ENCODE results near the gene BAHCC1.

BAHCC1 gene

DNA sequence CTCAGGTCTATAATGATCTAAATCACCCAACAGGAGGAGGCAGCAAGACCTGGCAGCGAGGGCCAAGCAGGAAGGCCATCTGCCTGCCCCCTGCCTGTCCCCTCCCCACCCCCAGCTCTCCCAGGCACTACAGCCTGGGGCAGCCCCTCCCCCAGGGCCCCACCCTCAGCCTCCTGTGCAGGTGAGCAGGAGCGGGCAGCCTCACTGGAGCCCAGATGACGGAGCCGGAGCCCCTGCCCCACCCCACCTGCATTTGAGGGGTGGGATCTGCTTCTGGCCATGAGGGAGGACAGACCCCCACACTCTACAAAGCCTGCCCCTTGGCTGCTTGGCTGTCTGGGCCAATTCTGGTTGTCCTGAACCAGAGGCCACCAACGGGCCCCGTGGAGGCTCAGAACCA is 12.4 kb upstream of the BAHCC1 start:
- H3K27me3 ChIP-seq (ENCODE audit: control insufficient read depth, insufficient read depth, low read length) = peaks cover 49% of the 10 kb centered on the region
- no peaks in the 10 kb centered on the region for H3K4me1 ChIP-seq (ENCODE audit: control insufficient read depth, low read depth, low read length)
- H3K27ac ChIP-seq (ENCODE audit: low read length) = no peak overlapping the region
- no peak overlapping the region for H3K9ac ChIP-seq (ENCODE audit: low read length)
- no peak overlapping the region for H3K4me3 ChIP-seq (ENCODE audit: low read length)
- H3K9me3 ChIP-seq (ENCODE audit: control insufficient read depth, low read depth, low read length) = no peaks in the 10 kb centered on the region
- no peaks in the 10 kb centered on the region for H3K36me3 ChIP-seq (ENCODE audit: control insufficient read depth, low read depth, low read length)

DNA sequence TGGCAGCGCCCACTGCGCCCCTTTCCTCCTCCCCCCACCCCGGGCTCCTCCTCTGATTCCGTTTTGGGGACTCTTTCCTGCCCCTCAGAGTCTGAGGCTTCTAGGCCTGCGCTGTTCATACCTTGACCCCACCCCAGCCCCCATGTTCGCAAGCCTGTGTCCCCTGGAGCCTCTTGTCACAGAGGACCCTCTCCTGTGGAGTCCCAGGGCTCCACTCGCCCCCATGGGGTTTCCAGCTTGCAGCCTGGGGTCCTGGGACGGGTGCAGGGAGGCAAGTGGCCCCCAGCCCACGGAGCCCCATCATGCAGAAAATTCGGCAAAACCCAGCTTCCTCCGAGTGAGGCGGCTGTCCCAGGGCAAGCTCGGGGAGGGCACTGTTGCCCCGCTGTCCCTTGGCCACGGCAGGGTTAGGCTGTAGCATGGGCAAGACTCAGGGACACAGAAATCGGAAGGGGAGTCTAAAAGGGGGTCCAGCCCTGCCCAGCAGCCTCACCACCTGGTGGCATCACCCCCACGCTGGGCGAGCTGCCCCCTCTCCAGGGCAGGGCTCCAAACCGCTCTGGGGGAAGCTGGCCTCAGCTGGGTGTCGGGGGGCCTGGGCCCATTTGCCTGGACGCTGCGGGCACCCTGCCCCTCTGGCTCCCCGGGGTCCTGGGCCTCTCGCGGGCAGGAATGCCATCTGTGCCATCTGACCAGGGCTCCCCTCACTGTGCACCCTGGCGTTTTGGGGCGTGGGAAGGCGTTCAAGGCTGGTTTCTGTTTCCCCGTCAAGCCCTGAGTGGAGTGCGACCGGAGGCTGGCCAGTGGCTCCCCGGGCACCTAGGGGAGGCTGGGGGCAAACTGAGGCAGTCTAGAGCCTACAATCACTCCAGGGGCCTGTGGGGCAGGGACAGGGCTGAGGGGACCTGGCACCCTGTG is 11.5 kb upstream of the BAHCC1 start:
- H3K27ac ChIP-seq (ENCODE audit: low read length) = no peak overlapping the region
- H3K9me3 ChIP-seq (ENCODE audit: control insufficient read depth, low read depth, low read length) = no peaks in the 10 kb centered on the region
- H3K9ac ChIP-seq (ENCODE audit: low read length) = no peak overlapping the region
- H3K4me3 ChIP-seq (ENCODE audit: low read length) = no peak overlapping the region
- peaks cover 58% of the 10 kb centered on the region for H3K27me3 ChIP-seq (ENCODE audit: control insufficient read depth, insufficient read depth, low read length)
- H3K4me1 ChIP-seq (ENCODE audit: control insufficient read depth, low read depth, low read length) = no peaks in the 10 kb centered on the region
- H3K36me3 ChIP-seq (ENCODE audit: control insufficient read depth, low read depth, low read length) = no peaks in the 10 kb centered on the region

DNA sequence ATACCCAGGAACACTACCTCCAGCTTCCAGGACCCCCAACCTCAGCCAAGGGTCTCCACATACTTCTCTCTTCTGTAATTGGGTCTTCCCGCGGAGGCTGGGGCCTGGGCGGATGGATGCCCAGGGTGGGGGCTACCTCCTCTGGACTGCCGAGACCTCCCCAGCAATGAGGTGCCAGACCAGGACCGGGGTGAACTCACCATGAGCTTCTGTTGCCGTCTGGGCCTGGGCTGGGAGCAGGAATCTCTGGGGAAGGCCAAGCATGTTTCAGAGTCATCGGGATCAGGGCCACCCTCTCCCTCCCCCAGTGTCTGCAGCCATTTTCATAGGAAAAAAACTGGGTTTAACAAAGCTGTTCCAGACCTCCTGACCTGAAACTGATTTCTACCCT is 10.3 kb upstream of the BAHCC1 start:
- H3K27ac ChIP-seq (ENCODE audit: low read length) = no peak overlapping the region
- no peaks in the 10 kb centered on the region for H3K9me3 ChIP-seq (ENCODE audit: control insufficient read depth, low read depth, low read length)
- no peak overlapping the region for H3K9ac ChIP-seq (ENCODE audit: low read length)
- peaks cover 7% of the 10 kb centered on the region for H3K4me1 ChIP-seq (ENCODE audit: control insufficient read depth, low read depth, low read length)
- H3K4me3 ChIP-seq (ENCODE audit: low read length) = no peak overlapping the region
- H3K27me3 ChIP-seq (ENCODE audit: control insufficient read depth, insufficient read depth, low read length) = peaks cover 69% of the 10 kb centered on the region
- H3K36me3 ChIP-seq (ENCODE audit: control insufficient read depth, low read depth, low read length) = no peaks in the 10 kb centered on the region

DNA sequence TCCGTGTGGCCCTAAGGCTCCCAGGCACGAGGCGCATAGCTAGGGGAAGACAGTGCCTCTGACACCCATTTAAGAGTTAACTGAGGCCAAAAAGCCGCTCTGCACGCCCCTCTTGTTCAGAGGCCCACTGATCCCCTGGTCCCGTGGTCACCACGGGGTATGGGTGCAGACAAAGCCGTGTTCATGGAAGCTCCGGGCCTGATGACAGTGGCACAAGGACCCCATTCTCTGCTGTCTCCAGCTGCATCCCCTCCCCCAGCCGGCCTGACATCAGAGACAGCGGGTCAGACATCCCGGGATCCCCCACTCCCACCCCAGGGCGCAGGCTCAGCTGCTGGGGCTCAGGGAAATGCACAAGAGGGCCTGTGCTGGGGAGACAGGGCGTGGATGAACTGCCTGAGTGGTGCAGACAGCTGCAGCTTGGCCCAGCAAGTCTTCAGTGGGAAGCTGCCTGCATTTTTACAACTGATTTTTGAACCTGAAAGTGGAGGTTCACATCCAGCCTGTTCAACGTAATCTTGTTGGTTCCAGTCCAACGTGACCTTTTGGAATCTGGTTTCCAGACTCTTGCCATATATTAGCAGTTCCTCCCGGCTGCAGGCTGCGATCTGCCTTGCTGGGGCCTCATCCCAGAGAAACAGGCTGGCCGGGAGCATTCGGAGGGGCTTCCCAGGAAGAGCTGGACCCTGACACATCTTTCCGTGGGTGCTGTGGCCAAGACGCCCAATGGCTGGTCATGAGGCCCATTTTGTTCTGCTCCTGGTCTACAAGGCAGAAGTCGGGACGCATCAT is 9.7 kb upstream of the BAHCC1 start:
- H3K9me3 ChIP-seq (ENCODE audit: control insufficient read depth, low read depth, low read length) = no peaks in the 10 kb centered on the region
- no peaks in the 10 kb centered on the region for H3K36me3 ChIP-seq (ENCODE audit: control insufficient read depth, low read depth, low read length)
- no peak overlapping the region for H3K9ac ChIP-seq (ENCODE audit: low read length)
- H3K27ac ChIP-seq (ENCODE audit: low read length) = no peak overlapping the region
- peaks cover 7% of the 10 kb centered on the region for H3K4me1 ChIP-seq (ENCODE audit: control insufficient read depth, low read depth, low read length)
- no peak overlapping the region for H3K4me3 ChIP-seq (ENCODE audit: low read length)
- H3K27me3 ChIP-seq (ENCODE audit: control insufficient read depth, insufficient read depth, low read length) = peaks cover 75% of the 10 kb centered on the region

DNA sequence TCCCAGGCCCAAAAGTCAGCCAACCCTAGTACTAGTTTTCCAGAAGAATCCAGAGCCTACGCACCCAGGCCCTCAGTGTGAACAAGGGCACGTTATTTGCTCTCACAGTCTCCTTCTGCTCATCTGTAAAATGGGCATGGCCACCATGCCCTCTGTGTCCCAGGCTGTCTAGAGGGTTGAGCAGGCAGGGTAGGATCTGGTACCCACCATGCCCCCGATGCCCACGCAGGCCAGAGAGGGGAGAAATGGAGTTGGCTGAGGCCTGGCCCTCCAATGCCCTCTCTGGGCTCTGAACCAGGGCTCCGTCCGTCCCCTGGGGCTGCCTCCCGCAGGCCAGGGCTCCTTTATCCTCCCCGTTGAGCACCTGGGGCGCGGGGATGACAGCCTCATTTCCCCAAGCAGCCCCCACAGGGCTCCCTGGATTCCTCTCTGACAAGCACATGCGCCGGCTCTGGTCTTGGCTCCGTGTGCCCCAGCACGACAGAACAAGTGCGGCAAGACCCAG is 9.1 kb upstream of the BAHCC1 start:
- Histone ChIP-seq H3K36me3 (ENCODE audit: control insufficient read depth, low read depth, low read length) (no peaks in the 10 kb centered on the region), H3K9ac (ENCODE audit: low read length) (no peak overlapping the region), H3K4me3 (ENCODE audit: low read length) (no peak overlapping the region), H3K27ac (ENCODE audit: low read length) (no peak overlapping the region), H3K27me3 (ENCODE audit: control insufficient read depth, insufficient read depth, low read length) (peaks cover 82% of the 10 kb centered on the region), H3K9me3 (ENCODE audit: control insufficient read depth, low read depth, low read length) (no peaks in the 10 kb centered on the region), H3K4me1 (ENCODE audit: control insufficient read depth, low read depth, low read length) (peaks cover 7% of the 10 kb centered on the region)

DNA sequence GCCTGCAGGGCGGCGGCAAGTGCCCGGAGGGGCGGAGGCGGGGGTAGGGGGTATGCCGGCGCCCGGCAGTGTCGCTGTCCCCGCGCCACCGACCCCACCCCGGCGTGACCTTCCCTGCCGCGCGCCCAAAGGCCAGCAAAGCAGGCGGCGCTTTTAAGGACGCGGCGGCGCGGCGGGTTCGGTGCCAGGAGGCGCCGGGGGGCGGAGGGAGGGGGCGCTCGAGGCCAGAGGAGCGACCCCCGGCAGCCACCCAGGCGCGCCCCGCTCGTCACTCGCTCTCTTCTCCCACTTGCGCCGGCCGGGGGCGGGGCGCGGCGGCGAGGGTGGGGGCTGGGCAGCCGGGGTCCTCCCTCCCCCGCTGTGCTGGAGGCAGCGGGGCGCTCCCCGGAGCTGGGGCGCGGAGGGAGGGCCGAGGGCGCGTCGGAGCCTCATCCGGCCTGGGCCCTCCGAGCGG is 8.6 kb upstream of the BAHCC1 start:
- no peaks in the 10 kb centered on the region for H3K36me3 ChIP-seq (ENCODE audit: control insufficient read depth, low read depth, low read length)
- H3K4me1 ChIP-seq (ENCODE audit: control insufficient read depth, low read depth, low read length) = peaks cover 7% of the 10 kb centered on the region
- H3K4me3 ChIP-seq (ENCODE audit: low read length) = peak overlapping the region; percentile 37
- H3K27ac ChIP-seq (ENCODE audit: low read length) = no peak overlapping the region
- H3K9me3 ChIP-seq (ENCODE audit: control insufficient read depth, low read depth, low read length) = no peaks in the 10 kb centered on the region
- no peak overlapping the region for H3K9ac ChIP-seq (ENCODE audit: low read length)
- H3K27me3 ChIP-seq (ENCODE audit: control insufficient read depth, insufficient read depth, low read length) = peaks cover 87% of the 10 kb centered on the region

DNA sequence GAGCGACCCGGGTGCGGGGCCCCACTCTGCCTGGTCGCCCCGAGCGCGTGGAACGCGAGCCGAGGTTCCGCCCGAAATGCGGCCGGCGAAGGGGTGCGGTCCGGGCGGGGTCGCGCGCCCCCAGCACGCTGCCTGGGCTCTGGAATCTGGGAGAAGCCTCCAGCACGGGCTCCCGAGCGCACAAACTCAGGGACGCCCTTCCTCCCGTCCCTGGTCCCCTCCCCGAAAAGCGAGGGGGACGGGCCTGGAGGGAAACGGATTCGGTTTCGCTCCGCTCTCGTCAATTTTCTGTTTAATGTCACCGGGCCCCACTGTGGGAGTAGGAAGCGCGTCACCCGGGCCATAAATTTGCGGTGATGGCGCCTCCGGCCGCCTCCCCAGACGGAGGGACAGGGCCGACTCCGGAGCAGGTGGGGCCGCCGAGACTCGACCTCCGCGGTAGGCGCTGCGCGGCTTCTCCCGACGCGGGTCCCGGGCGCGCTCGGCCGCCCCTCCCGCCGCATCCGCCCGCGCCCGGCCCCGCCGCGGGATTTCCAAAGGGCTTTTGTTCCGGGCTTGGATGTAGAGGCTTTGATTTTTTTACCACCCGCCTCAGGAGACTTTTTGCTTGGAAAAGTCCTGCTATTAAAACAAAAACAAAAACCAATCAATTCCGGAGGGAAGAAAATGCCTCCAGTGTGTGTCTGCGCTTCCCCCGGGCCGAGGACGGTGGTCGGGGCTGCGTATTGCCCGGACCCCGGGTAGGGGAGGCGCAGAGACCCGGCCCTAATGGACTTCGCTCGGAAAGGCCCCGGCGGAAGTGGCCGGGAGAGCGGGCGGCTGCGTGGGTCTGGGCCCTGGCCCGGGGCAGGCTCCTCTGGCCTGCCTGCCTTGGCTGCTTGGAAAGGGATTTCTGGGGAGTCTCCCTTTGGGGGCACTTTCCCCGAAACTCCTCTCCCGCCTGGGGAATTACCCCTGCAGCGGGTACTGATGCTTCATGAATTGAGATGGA is 7.9 kb upstream of the BAHCC1 start:
- Histone ChIP-seq H3K9ac (ENCODE audit: low read length) (peak overlapping the region; percentile 4), H3K9me3 (ENCODE audit: control insufficient read depth, low read depth, low read length) (no peaks in the 10 kb centered on the region), H3K27me3 (ENCODE audit: control insufficient read depth, insufficient read depth, low read length) (peaks cover 94% of the 10 kb centered on the region), H3K4me3 (ENCODE audit: low read length) (peak overlapping the region; percentile 37), H3K36me3 (ENCODE audit: control insufficient read depth, low read depth, low read length) (no peaks in the 10 kb centered on the region), H3K4me1 (ENCODE audit: control insufficient read depth, low read depth, low read length) (peaks cover 10% of the 10 kb centered on the region), H3K27ac (ENCODE audit: low read length) (no peak overlapping the region)

DNA sequence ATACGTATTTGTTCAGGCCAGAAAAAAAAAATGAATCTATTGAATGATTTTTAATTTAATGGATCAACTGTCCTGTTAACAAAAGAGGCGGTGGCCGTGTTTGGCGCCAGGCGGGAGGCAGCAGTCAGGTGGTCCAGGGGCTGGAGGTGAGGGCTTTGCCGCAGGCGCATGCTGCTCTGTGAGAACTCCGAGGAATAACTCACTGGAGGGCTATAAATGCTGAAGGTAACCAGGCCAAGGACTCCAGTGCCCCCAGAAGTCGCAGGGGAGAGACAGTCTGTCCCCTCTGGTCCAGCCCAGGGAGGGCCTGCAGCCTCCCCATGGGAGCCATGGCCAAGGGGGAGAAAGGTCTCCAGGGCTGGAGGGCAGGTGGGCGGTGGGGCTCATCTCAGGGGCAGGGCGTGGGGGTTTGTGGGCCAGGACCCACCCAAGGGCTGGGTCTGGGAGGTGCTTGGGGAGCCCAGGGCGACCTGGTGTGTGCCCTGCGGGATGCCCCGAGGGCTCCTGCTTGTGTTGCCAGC is 7.1 kb upstream of the BAHCC1 start:
- Histone ChIP-seq H3K9ac (ENCODE audit: low read length) (no peak overlapping the region), H3K4me1 (ENCODE audit: control insufficient read depth, low read depth, low read length) (peaks cover 14% of the 10 kb centered on the region), H3K27me3 (ENCODE audit: control insufficient read depth, insufficient read depth, low read length) (peaks cover 100% of the 10 kb centered on the region), H3K36me3 (ENCODE audit: control insufficient read depth, low read depth, low read length) (no peaks in the 10 kb centered on the region), H3K27ac (ENCODE audit: low read length) (no peak overlapping the region), H3K4me3 (ENCODE audit: low read length) (no peak overlapping the region), H3K9me3 (ENCODE audit: control insufficient read depth, low read depth, low read length) (no peaks in the 10 kb centered on the region)

DNA sequence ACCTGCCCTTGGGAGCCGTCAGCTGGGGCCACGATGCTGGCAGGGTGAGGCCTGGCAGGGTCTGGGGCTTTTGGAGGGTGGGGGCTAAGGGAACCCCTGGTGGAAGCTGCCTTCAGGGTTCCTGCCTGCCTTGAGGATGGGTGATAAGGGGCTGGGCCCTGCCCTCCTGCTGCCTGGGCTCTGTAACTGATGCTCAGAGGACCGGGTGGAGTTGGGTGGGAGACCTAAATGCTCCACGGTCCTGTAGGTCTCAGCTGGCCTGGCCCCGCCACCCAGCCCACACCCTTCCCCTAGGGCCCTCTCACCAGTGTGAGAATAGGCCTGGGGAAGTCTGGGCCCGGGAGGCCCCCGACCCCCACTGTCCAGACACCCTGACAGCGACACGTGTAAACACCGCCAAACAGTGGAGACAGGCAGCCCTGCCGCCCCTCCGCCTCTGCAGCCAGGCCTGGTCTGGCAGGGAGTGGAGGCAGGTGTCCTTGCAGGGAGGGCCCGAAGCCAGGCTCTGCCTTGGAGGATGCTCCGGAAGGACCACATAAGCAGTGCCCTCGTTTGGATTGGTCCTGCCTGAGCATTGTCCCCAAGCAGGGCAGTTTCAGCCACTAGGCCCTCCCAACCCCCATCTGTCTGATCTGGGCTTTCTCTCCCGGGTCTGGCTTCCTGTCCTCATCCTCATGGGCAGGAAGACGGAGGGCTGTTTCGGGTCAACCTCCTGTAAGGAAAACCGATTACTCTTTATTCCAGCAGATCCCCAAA is 6.5 kb upstream of the BAHCC1 start:
- no peak overlapping the region for H3K4me3 ChIP-seq (ENCODE audit: low read length)
- peaks cover 14% of the 10 kb centered on the region for H3K4me1 ChIP-seq (ENCODE audit: control insufficient read depth, low read depth, low read length)
- peaks cover 95% of the 10 kb centered on the region for H3K27me3 ChIP-seq (ENCODE audit: control insufficient read depth, insufficient read depth, low read length)
- no peak overlapping the region for H3K9ac ChIP-seq (ENCODE audit: low read length)
- H3K27ac ChIP-seq (ENCODE audit: low read length) = no peak overlapping the region
- no peaks in the 10 kb centered on the region for H3K9me3 ChIP-seq (ENCODE audit: control insufficient read depth, low read depth, low read length)
- no peaks in the 10 kb centered on the region for H3K36me3 ChIP-seq (ENCODE audit: control insufficient read depth, low read depth, low read length)

DNA sequence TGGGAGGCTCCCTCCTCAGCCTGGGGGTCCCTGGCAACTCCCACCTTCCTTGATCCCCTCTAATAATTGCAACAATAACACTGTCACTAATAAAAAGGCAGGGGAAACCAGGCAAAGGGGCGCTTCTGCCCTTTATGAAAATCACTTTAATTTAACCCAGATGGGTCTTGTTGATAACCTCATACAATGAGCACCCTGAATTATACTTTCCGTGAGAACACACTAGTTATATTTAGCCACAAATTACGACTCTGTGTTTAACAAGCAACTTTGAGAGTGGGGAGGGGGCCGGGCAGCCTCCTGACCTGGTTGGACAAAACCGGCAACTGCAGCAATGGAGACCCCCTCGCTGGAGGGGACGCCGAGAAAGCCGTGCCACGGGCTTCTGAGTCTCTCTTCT is 5.7 kb upstream of the BAHCC1 start:
- no peaks in the 10 kb centered on the region for H3K9me3 ChIP-seq (ENCODE audit: control insufficient read depth, low read depth, low read length)
- H3K9ac ChIP-seq (ENCODE audit: low read length) = no peak overlapping the region
- no peak overlapping the region for H3K4me3 ChIP-seq (ENCODE audit: low read length)
- H3K36me3 ChIP-seq (ENCODE audit: control insufficient read depth, low read depth, low read length) = no peaks in the 10 kb centered on the region
- H3K4me1 ChIP-seq (ENCODE audit: control insufficient read depth, low read depth, low read length) = peaks cover 19% of the 10 kb centered on the region
- peaks cover 93% of the 10 kb centered on the region for H3K27me3 ChIP-seq (ENCODE audit: control insufficient read depth, insufficient read depth, low read length)
- no peak overlapping the region for H3K27ac ChIP-seq (ENCODE audit: low read length)

Measured in iPS-18a (cell line).